ENCODE results near the gene PIR.

Gene PIR

DNA sequence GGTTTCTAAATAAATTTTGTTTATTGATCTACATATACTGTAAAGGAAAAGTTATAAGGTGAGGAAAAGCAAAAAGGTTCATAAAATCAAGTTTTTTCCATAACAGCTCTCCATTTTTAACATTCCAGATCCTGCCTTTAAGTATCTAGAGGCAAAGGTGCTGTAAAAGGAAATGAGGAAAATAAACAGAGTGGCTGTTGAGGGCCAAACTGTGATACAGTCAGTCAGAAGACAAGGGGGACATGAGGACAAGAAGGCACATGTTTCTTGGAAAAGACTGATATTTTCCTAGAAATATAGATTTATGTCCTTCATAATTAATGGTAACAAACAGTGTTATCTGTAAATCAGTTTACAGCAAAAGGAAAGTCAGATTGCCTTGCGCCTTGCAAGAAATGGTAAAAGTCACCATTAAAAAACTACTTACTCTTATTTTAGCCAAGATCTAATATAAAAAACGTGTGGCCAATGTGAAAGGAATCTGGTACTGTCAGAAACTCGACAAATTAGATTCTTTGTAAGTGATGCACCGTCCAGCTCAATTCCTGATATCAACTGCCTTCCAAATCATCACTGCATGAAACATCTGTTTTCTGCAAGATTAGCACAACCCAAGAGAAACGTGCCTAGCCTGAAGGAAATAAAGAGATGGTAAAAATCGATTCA lies 75.0 kb downstream of the PIR start:
- peak; percentile 67 for DNase-seq (ENCODE audit: low read depth)

DNA sequence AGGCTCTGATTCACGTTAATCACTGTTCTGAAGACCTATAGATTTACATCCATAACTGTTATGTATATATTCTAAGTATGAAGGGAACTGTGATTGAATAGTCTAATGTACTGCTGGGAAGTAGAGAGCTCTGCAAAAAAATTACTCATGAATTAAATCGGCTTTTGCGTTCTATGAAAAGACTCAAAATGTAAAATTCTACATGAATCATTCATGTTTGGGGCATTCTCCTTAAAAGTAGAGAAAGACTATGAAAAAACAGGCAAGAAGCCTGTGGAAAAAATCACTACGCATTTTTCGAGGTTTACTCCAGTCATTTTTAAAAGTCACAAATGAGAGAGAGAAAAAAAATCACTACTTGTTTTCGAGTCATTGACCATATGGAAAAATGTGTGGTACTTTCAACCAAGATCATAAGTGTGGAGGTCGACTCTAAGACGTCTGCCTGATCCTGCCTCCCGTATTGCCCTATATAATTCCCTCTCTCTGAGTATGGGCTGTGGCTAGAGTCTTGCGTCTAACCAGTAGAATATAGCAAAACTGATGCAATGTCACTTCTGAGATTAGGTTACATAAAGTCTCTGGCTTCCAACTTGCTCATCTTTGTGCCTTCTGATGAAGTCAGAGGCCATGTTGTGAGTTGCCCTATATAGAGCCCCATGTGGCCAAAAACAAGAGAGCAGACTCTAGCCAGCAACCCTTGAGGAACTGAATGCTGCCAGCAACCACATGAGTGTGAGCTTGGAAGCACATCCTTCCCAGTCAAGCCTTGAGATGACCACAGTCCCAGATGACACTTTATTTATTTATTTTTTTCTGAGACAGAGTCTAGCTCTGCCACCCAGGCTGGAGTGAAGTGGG lies 76.8 kb downstream of the PIR start:
- no peak for DNase-seq (ENCODE audit: low read depth)

DNA sequence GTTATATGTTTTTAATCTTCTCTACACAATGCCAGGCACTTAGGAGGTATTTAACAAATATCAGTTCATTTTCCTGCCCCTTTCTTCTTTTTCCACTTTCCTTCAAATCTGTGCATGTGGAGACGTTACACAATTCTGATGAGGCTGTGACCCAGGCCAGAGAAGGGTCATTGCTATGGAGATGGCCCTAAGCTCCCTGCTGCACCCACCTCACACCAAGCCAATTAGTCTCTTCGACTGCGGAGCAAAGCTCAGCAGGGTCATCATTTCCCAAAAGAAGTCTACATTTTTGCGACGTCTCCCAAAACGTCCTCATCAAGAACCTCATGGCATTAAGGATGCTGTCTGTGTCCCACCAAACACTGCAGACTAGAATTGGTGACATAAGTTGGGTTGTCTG lies 80.0 kb downstream of the PIR start:
- no peak for DNase-seq (ENCODE audit: low read depth)

DNA sequence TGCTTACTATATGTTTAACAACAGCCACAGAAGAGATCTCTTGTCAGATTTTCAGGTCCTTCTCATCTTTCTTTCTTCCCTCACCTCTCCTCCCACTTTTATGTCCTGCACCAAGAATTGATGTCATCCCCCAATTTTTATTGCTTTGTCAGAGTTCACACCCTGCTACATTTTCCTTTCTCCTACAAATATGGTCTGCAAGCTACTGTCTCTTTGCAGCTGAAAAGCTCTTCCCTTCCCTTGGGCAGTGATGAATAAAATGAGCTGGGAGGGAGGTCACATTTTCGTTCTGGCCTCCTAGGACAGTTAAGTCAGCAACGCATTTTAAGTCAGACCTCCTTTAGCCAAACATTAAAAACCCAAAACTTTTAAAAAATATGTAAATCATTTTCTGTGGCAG lies 82.2 kb downstream of the PIR start:
- no peak for DNase-seq (ENCODE audit: low read depth)

DNA sequence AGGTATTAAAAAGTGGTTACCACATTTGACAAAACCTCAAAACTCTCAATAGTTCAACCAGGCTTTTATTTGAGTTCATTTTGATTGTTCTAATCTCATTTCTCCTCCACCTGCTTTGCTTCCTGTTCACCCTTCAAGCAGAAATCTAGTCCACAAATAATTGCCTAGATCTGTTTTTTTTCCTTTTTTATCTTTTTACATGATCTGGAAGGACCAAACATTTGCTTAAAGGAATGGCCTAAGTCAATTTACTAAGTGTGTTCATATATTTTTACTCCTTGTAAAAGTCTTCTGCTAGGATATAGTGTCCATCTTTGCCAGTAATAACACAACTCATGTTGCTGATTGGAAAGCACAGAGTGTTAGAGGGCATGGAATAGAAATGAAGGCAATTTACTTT lies 82.7 kb downstream of the PIR start:
- no peak for DNase-seq (ENCODE audit: low read depth)

DNA sequence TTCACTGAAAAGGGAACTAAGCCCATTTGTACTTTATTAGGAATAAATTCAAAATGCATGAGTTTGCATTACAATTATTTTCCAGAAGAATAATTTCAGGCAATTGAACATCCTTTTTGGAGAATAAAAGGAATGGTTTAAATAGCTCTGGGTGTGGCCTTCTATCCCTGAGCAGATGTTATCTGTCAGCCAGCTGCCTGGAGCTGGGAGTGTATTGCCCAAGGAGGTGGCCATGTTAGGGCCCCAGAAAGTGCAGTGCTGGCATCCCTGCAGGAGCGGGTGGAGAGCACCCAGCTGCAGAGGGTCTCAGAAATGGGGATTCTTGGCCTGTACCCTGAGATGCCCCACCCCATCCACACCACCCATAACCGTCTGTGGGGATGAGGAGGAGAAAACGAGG lies 87.3 kb downstream of the PIR start:
- DNase-seq (ENCODE audit: low read depth) = no peak

DNA sequence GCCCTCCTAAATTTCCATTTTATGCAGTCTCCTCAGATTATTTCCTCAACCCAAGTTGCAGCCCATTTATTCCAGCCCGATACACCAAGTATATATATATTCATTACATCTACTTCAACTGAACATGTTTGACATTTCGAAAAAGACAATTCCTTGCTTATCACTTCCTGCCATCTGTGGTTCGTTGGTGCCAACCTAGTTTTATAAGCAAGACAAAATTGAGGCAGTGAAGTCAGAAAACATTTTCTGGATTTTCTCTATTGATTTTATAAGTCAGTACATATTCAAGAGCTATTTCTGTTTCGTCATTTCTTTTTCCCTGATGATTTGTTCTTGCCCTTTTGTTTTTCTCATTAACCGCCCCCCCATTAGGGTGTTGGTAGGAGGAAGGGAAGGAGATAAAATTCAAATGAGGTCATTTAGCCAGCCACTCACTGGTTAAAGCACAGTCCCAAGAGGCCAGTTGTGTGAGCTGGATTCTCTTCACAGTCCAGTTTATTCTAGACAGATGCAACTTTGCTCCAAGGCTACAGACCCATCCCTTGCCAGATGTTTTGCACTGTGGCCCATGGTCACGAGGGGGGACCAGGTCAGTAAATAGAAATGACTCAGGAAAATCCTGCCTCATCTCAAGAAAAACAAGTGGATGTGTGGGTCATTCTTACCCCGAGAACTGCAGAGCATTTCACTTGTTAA lies 88.6 kb downstream of the PIR start:
- no peak for DNase-seq (ENCODE audit: low read depth)

DNA sequence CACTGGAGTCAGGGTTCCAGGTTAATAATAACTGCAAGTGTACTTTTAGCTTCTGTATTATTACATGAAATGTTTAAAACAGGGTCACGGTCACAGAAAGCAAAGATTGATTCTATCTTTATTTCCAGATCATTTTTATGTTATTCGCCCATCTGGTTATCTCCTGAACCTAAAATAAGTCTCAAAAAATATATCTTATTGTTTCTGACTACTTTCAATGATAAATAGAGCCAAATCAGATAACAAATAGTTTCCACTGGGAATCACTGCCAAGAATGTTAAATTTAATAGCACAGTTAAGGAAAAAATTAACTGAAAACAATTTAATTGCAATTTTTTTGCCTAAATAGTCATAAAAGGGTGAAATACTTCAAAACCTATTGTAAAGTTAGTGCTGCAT lies 91.8 kb downstream of the PIR start:
- DNase-seq (ENCODE audit: low read depth) = no peak

DNA sequence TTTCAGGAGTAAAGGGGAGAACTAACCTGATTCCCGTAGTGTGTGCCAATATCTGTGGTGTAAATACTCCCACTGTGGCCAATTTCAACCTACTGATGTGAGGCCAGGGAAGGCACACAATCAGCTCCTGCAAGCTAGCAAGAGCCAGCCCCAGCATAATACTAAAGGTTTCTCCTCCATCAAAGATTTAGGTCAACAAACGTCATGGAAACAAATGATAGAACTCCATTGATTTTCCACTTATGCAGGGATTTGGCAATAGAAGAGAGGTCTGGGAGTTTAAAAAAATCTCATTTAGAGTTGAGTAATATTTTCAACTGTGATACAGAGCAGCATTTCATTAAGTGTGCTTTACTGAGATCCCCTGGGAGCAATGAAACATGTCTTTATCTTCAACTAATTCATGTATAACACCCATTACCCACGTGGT lies 93.2 kb downstream of the PIR start:
- DNase-seq (ENCODE audit: low read depth) = no peak

DNA sequence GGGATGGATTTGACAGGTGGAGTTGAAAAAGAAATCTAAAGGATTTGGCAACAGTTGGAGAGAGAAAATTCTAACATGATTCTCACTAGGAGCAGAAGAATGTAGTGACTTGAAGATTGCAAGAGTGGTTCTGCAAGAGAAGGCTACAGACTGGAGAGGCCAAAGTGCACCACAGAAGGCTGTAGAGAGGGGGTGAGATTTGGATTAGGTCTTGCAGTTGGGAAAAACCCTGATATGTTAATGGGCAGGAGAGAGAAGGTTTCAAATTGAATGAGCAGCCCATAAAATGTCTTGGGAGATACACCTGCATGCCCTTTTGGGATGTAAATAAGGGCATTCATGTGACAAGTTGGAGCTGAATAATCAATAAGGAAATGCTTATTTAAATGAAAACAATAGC lies 94.3 kb downstream of the PIR start:
- DNase-seq (ENCODE audit: low read depth) = no peak

DNA sequence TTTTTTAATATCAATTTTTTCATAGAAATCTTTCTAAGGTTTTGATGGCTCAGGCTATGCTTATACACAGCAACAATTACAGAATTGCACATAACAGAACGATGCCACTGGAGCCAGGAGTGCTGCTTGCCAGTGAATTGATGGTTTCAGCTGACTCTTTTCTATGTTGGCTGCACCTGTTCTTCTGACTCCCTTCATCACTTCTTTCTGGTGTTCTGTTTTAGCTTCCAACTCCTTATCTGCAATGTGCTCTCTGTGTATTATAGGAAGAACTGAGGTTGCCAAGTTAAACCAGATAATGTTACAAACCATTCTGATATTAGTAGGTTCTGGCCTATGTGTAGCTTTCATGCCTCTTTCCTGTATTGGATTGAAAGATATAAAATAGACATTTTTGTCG lies 97.3 kb downstream of the PIR start:
- DNase-seq (ENCODE audit: low read depth) = no peak

DNA sequence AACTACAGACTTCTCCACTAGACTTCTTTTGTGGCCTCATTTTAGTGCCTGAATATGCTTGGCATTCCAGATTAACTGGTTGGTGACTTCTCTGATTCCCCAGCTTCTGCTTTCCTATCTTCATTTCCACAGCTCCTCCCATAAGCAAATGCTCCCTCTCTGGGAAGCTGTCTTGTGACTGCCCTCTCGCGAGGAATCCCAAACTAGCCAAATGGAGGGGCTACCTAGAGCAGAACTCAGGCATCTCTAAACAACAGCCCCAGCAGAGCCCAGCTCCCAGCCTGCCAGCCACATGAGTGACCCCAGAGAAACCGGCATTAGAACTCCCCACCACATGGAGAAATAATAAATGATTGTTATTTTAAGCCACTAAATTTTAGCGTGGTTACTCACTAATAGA lies 101.3 kb downstream of the PIR start:
- no peak for DNase-seq (ENCODE audit: low read depth)

DNA sequence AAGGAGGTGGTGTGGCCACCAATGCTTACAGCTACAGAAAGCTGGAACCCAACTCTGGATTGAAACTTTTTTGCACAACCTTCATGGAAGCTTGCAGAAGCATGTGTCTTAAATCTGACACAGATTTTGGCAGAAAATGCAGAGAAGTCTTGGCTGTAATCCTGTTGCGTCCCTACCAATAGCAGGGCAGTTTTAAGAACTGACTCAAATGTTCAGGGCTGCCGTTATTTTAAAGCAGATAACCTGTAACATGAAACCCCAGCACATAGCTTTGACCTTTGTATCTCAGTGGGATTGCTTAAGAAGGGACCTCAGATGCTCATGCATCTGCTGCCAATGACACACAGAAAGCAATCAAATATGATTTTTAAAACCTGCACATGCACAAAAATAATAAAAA lies 108.8 kb downstream of the PIR start, which contains the start of gene VEGFD:
VEGFD (minus strand) TSS at position 110 of the 400 bp plus-strand sequence. CDS start 467 bp downstream, outside the sequence.
- peak; percentile 53 for DNase-seq (ENCODE audit: low read depth)

DNA sequence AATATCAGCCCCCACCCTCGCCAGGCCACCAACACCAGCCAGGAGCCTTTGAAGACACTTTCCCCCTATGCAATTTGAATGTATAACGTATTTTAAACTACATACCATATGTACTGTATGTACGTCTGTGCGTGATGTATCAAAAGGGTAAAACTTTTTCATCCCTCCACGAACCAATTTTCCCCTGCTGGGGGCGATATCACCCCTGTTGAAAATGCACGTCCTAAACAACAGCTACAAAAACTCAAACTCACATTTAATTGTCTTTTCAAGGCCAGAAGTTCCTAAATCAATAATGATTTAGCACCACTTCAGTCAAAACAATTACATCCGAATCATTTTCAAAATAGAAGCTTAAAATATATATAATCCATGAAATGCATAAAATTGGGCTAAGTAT lies 110.3 kb downstream of the PIR start:
- no peak for DNase-seq (ENCODE audit: low read depth)

DNA sequence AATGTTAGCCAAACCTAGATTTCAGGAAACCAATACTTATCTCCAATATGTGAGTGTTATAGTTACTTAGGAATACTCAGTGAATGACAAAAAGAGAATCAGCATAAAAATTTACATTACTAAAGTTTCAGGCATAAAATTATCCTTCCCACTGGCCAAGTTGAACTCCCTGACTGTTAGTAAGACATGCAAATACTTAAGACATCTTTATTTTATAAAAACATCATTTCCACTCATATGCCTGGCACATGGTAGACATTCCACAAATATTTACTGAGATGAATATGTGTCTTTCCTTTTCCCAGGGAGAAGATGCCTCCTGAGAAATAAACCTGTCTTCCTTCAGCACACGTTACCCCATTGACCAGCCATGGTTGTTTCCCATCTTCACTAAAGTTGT lies 116.2 kb downstream of the PIR start:
- DNase-seq (ENCODE audit: low read depth) = no peak

DNA sequence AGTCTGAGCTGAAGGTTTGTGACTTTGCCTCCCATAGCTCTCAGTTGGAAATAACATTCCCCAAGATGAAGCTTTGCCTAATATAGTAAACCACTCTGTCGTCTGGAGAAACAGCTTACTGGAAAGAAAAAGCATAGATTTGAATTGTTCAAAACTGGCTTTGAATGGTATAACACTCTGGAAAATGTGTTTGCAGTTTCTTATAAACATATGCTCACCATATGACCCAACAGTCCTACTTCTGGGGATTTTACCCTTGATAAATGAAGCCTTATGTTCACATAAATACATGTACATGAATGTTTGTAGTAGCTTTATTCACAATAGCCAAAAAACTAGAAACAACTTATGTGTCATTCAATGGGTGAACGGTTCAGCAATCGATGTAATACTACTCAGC lies 119.2 kb downstream of the PIR start:
- no peak for DNase-seq (ENCODE audit: low read depth)

DNA sequence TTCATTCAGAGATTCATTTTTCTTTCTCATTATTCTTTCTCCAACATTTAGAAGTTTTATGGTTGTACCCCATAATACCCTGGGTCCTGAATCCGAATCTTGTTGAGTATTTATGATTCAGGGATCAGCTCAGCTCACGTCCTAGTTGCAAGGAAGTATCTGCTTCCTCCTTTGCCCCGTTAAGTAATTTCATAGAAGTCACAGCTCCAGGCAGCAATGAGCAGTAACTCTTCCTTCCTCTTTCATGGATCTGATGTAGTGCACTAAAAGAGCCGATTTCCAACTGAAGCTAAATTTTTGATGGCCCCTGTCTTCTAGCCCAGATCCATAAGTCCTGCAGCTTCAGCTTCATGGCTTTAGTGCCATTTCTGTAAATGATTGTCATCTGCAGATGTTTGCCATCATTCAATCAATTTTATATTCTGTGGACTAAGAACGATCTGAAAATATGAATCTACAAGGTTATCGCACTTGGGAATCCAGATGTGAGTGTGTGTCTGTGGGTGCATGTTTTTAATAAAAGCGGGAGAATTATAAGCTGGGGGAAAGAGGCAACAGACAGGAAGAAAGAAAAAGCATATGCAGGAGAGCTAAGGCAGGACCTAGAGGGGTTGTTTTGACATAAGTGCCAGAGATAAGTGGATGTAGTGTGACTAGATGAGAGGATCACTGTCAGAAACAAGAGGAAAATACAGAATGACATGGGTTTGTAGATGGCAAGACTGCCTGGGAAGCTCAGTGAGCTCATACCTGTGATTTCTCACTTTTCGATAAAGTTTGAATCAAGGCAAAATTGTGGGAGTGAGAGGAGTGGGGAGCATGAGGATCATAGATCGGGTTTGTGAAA lies 126.4 kb downstream of the PIR start:
- no peak for DNase-seq (ENCODE audit: low read depth)

DNA sequence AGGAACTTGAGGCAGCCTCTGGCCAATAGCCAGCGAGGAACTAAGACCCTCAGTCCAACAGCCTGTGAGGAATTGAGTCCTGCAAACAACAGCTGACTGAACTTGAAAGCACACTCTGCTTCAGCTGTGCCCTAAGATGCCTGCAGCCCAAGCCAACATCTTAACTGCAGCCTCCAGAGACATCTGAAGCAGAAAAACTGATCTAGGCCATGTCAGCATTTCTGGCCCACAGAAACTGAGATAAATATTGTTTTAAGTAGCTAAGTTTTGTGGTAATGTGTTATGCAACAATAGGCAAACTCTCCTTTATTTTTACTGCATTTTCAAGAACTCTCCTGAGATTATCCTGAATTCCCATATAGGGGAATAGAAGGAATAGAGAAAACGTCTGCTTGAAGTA lies 133.4 kb downstream of the PIR start:
- DNase-seq (ENCODE audit: low read depth) = no peak

DNA sequence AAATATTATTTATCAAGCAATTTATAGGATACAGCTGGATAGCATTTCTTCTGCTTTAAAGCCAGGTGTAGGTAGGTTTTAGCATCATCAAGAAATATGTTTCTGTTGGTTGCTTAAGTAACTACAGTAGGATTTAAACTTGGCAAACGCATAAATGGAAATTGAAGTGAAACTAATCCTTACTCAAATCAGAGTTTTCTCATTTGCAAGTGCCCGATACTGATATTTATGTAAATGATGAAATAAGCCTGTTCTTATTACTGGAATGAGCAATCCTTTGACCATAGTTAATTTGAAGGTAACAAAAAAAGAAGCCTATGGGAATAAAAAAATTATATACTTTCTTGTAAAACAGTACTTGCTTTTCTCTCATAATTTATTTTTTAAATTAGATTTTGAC lies 134.6 kb downstream of the PIR start:
- no peak for DNase-seq (ENCODE audit: low read depth)

DNA sequence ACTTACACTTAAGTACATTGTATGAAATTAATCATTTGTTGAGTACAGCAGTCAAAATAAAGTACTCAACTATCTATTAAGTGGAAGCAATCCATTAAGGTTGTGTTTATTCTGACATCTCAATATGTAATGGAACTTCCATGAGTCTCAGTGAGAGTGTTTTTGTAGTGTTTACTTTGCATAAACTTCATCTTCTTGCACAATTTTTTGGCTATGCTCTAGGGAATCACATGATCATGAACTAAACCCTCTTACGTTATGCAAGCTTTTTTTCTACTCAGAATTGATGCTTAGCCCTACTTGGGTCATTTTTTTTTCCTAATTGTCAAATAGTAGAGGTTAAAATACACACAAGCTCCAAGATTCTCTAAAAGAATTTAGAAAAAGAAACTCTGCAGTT lies 136.7 kb downstream of the PIR start:
- peak; percentile 76 for DNase-seq (ENCODE audit: low read depth)

DNA sequence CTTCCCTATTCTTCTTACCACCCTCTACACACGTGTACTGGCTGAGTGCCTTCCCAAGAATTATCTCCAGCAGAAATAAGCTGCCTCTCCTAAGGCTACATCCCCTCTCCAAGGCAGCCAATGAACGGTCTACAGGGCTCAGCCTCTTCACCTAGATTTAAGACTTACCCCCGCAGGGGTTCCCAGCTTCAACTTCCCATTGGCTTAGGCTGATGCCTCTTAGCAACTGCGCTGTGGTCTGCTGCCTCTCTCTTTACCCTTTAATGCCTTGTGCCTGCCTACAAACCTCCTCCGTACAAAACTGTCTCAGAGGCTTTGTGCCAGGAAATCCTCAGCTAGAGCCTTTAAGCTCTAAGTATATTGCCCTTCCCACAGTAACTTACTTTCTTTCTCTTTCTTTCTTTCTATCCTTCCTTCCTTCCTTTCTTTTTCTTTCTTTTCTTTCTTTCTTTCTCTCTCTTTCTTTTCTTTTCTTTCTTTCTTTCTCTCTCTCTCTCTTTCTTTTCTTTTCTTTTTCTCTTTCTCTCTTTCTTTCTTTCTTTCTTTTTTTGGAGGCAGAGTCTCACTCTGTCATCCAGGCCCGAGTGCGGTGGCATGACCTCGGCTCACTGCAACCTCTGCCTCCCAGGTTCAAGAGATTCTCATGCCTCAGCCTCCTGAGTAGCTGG lies 142.7 kb downstream of the PIR start:
- no peak for DNase-seq (ENCODE audit: low read depth)

DNA sequence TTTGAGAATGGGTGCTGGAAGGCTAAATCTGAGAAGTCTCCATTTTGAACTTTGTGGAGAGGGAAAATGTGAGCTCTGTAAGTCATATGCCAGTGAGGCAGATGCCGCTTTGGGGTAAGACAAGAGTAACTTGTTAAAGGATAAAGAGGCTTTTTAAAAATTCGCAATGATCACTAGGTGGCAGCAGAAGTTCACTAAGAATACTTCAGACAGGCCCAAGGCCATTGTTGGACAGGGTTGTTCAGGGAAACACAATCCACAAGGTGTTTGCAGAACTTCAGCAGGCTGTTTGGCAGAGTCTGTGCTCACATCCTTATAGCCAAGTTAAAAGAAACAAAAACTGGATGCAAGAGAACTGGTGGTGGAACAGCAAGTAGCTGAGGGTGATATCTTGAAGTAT lies 144.1 kb downstream of the PIR start:
- DNase-seq (ENCODE audit: low read depth) = peak; percentile 58

All from amniotic epithelial cell (primary cell).